NOMO-1 (cell line): ENCODE results near the gene C1QTNF7.
A peak's percentile ranks its signal among the peaks of the same experiment; 100 is the strongest.

Experiments
- DNase-seq, 2 experiments: peaks; one replicate each; lab custom pipeline; 2025; ENCODE audit not compliant: unreplicated experiment in 2 of 2; lab: John Stamatoyannopoulos, UW

Gene C1QTNF7

DNA sequence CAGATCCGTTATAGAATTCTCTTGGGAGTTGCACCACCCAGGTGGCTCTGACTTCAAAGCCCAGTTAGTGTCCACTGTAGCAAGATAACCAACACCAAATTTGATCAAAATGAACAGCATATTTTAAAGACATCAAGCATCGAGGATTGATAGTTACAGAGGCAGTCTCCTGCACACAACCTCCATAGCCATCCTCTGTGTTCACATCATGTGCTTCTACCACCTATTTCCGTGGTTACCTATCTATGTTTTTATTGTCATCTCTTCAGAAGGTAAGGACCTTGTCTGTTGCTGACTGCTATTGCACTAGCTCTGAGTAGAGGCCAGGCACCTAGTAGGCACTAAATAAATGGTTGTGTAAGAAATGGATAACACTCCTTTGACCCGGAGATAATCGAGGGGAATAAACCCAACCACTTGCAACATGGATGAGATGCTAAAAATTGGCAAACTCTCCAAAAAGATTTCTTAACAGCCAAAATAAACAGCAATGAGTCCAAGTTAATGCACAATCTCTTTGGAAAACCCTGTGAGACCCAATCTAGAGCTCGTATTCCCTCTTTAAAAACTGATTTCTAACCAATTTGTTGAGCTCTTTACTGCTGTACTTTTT lies 14.7 kb upstream of the C1QTNF7 start:
- DNase-seq, result no peak

DNA sequence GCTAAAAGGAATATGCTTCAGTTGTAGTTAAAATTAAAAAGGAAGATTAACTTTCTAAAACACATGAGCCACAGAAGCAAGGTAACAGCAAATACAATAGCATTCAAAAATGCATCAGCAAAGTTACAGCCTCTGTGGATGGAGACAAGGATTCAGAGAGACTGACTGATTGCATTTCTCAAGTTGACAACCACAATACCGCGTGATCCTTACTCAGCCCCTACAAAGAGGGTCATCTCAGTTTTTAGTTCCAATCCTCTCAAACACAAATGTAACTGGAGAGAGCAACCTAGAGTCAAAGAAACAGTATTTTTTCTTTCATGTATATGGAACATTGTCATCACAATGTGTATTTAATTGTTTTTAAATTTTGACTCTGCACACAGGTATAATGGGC lies 14.2 kb upstream of the C1QTNF7 start:
- peak in 1 of 2 experiments; percentile 22 for DNase-seq

DNA sequence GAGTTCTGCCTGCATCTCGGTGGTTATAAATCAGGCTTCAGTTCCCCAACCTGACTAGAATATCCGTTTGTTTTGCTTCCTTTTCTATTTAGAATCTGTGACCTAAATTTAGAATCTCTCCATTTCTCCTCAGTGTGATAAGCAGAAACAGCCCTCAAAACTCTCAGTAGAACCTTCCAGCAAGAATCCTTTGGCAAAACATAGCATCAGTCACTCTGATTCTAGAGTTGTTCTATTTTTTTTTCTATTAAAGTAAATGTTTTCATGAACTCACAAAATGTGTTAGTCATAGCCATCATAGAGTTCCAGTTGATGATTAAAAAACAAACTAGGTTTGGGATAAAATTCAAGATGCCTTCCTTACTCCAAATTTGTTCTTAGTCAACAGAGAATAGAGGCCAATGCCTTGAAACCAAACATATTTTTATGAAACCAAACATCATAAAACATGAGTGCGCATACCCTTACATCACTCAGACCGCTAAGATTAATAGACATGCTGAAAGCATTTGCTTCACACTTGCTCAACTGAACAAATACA lies 13.2 kb upstream of the C1QTNF7 start:
- DNase-seq, result peak; percentile 58 to 73

DNA sequence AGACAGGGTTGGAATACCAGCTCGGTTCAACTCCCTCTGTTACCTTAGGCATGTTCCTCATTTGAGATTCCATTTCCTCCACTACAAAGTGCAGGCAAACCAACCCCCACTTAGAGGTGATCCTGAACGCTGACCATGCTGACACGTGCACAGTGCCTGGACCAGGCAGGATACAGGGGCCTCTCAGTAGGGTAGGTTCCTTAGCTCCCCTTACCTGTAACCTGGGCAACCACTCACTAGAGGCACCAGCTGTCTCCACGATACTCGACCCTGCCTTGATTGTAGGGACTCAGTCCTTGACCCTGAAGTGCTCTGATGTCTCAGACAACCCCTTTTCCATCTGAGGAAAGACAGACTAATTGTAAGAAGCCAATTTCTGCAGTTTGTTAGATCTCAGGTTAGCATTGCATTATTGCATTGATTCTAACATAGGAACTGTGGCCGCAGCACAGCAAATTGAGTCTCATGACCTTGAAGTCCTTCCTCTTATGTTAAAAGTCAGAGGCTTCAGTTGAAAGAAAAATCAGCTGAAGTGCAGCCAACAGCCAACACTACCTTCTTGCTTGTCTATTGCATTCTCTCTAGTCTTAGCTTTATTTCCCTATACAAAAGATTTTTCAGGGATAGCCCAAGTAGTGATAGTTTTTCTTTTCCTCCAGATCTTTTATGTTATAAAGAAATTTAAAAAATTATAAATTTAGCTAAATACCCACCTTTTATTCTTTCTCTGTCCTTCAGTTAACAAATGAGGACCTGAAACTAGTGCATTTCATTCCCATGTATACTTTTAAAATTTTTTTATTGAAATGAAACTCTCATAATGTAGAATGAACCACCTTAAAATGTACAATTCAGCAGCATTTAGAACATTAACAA lies 11.2 kb upstream of the C1QTNF7 start:
- peak; percentile 44 to 88 for DNase-seq

DNA sequence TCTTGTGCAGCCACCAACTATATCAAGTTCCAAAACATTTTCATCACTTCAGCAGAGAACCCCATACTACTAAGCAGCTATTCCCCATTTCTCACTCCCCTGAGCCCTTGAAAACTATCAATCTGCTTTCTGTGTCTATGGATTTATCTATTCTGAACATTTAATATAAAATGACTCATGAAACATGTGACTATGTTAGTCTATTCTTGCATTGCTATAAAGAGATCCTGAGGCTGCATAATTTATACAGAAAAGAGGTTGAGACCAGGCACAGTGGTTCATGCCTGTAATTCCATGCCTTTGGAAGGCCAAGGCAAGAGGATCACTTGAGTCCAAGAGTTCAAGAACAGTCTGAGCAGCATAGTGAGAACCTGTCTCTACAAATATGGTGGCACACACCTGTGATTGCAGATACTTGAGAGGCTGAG lies 10.6 kb upstream of the C1QTNF7 start:
- DNase-seq, result no peak

DNA sequence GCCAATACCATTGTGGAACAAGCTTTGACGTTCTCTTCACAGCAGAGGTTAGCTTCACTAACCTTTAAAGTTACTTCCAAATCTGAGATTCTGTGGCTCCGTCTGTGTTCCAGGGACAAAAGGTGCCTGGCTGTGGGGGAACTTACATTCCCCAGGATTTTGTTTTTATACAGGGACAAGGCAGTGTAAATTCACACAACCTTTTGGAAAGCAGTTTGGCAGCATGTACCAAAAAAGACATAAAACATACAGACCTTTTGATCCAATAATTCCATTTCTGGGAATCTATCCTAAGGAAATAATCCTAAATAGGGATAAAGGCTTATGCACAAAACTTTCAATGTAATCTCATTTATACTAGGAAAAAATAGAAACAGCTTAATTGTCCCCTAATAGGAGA lies 8.9 kb upstream of the C1QTNF7 start:
- no peak for DNase-seq

DNA sequence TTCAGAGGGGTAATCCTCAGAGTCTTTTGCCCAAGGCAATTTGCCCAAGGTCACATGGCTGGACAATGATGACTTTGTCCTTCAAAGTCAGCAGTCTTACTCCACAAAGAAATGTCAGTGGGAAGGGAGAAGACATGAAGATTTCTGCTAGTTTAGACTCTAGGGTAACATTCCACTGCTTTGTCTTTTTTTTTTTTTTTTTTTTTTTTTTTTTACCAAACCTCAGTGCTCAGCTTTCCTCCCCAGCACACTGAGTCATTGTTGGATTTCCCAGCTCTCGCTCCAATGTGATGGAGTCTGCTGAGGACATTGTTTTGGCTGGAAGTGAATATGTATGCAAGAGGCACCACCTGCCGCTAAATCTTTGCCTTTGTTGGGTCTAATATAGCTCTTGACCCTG lies 7.2 kb upstream of the C1QTNF7 start:
- DNase-seq, result no peak

DNA sequence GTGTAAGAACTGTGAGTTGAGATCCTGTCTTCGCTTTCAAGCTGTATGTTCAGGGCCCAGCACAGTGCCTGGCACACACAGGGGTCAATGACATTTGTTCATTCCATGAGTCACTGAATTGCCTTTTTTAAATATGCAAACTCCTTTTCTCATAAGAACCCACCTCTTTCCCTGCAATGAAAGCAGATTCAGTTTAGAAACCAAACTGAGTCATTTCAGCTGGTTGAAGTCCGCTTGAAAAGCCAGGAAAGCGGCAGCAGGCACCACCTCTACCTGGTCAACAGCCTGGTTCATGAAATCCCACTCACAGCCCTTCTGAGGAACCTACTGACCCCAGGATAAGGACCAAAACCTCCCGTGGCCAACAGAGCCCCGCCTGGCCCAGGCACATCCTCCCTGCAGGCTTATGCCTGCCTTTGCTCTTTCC lies 4.5 kb upstream of the C1QTNF7 start:
- no peak for DNase-seq

- DNase-seq, result no peak
Observed at GRCh38 chr4:15425520-15425919, 2.3 kb upstream of the C1QTNF7 start.

GRCh38 chr4:15427161-15427560 lies 672 bp upstream of the C1QTNF7 start:
- peak in 1 of 2 experiments; percentile 26 for DNase-seq

GRCh38 chr4:15428611-15429010 lies 778 bp downstream of the C1QTNF7 start:
- no peak for DNase-seq

DNA sequence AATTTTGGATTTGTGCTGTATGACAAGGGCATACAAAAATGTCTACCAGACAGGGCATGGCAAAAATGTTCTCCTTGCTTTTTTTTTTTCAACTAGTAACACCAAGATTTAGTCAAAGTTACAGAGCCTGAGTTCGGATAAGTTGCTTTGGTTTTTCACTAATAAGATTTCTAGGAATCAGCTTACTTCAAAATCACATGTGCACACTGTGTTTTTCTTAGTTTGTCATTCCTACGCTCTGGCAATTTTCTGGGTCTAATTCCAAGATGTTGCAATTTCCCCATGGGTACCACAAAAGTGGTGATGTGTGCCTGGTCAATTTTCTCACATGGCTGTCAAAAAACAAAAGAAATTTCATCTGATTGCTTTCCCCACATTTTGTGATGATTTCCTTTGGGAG lies 6.3 kb downstream of the C1QTNF7 start:
- DNase-seq, result no peak

DNA sequence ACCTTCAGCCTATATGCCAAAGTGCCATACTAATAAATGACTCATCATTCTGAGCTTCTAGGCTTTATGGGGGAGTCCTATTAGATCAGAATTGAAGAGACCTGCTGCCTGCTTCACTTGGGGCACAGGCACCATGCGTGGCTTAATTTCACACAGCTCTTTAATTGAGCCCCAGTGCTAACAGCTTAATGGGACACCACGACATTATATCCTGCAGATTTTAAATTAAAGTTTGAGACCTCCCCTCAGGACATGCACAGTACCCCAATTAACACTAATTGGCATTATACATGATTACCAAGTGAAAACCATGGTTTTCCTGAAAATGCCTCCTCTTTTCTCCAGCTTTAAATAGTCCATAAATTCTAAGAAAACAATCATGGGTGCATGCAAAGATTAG lies 6.8 kb downstream of the C1QTNF7 start:
- no peak for DNase-seq

DNA sequence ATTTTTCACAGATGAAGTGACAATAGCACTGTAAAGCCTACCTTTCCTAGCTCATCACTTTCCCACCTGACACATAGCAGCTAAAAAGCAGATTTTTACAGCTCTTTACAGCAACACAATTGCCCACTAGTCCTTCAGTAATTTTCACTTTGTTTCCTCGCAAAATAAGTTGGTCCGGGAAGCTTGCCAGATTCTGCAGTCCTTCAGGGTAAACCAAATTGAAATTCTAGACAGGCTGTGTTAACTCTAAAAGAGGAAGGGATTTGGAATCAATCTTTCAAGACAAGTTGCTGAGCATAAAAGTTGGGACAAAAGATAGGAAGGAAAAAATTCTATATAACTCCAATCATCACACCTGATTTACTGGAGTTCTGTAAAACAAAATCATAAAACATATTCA lies 8.7 kb downstream of the C1QTNF7 start:
- no peak for DNase-seq

DNA sequence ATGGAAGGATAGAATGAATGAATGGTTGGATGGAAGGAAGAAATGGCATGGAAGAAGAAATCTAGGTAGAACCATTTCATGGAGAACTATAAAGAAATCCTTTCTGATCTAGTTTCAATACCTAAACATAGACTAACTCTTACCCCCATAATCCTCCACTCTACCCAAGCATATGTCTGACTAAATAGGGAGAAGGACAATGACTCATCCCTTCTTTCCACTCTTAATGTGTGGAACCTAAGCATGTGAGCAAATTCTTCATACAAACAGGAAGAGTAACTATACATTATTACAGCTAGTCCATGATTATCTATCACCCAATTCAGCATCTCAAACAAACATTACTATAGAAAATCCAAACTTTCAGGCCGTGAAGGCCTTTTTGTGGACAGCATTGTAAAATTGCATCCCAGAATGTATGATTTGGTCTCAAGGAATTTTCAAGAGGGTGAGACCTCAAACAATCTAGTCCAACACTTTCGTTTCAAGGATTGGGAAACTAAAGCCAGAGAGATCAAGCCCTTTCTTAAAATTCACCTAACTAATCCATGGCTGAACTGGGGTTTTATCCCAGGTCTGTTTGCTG lies 11.2 kb downstream of the C1QTNF7 start:
- peak in 1 of 2 experiments; percentile 7 for DNase-seq

DNA sequence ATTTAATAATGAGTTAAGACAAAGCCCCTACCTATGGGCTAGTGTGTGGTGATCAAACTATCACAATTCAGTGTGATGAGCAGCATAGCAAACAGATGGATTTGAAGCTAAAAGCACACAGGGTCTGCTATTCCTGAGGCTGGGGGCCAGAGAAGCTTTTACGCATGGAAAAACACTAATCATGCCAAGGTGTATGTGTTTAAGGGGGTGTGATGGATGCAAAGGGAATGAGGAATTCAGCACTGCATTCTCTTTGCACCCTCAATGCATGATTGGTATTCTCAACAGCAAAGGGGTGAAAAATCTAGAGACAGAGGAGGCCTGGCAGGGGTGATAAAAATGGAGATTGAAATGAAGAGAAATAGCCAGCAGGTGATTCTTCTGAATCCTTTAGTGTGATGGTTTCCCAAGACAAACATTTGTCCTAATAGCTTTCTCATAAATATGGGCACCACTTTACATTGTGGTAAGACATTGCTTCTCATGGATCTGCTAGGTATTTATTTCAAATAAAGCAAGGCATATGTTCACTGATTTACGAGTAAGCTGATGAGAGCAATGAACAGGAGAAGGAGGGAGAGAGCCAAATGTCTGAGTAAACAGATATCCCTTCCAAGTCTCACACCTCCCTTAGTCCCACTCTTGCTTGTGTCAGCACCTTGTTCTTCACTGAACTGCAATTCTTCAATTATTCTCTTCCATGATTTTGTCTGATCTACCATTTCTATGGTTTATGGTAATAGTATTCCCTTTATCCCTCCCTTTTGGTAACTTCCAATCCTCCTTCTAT lies 15.7 kb downstream of the C1QTNF7 start:
- DNase-seq, result no peak

DNA sequence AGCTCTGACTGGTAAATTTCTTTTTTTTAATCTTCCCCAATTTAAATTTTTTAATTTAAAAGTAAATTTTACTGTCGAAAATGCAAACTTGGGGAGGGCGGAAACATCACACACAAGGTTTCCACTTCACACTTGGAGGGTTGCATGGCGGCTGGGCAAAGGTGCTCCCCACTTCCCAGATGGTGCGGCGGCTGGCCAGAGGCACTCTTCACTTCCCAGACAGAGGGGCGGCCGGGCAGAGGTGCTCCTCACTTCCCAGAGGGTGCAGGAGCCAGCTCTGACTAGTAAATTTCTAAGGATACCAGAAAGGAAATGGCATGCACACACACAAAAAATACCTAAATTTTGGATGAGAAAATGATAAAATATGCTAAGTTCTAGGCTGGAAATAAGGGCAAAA lies 16.4 kb downstream of the C1QTNF7 start:
- DNase-seq, result no peak

- no peak for DNase-seq
Observed at GRCh38 chr4:15444879-15445547, 17.2 kb downstream of the C1QTNF7 start.

DNA sequence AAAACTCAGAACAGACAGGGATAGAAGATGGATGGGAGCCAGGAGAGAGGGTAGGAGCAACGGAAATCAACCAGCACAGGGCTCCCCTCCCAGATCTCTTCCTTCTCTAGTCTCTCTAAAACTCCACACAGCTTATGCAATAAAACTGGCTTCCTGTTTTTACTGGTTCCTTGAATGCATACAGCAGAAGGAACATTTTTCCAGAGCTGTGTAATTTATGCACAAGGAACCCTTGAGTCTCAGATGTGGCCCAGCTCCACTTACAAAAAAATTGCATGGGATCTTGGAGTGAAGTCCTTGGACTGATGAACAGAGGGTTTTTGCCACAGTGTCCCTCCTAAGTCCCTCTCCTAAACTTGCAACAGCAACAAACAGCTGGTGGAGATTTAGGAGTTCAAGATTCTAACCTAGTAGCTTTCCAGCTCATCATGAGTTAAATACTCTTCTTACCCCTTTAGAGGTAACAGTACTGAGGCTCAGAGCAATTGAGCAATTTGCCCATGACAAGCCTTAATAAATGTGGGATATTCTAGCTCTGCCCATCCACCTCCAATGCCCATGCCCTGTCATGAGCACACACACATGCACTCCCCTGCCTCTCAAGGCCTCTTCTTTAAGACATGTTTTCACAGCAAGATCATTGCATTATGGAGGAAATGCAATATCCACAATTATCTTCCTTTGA lies 23.5 kb downstream of the C1QTNF7 start:
- peak; percentile 23 to 51 for DNase-seq
